Measurements from ENCODE around the gene ATP11A. TPM values are rescaled to one million over a fixed set of nuclear protein-coding genes. Genes with fewer than 3 reads are reported as not detected.

The ATP11A gene
- total RNA-seq, 1 experiment from 2014 or later, result 65.3 TPM

DNA sequence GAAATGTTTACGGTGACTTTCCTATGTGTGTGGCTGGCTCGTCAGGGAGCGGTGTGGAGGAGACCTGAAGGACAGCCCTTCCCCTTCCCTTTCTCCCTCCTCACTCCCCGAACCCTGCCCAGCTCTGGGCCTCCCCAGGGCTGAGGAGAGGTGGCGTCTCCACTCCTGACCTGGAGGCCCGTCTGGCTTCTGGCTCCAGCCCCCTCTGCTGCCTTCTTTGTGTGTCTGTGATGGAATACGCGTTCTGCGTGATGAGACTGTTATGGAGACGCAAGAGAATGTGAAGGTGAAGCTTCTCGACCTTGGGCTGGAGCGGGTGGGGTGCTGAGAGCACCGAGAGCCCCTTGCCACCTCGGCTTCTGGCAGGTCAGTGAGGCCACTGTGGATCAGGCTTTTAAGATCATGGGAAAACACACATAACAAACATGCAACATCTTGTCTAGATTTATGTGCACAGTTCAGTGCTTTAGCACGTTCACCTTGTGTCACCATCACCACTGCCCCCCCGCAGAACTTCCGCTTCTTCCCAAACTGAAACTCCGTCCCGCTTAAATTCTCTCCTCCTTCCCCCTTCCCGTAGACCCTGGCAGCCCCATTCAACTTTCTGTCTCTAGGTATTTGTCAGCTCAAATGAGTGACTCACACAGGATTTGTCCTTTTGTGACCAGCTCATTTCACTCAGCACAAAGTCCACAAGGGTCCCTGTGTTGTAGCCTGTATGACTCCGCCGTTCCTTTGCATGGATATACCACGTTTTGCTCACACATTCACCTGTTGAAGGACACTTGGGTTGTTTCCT is 24.7 kb downstream of the ATP11A start:
- peaks cover 8 to 25% (median 9%) of the 10 kb centered on the region in 3 experiments for H3K36me3 Mint-ChIP-seq (ENCODE audit: insufficient read depth in 1 of 3, low read depth in 3 of 3)
- H3K27me3 ChIP-seq (ENCODE audit: insufficient read depth, low read length), result no peaks in the 10 kb centered on the region
- H3T11ph ChIP-seq (ENCODE audit: low read length), result no peak overlapping the region
- H3K9me3 Mint-ChIP-seq, result peaks cover 4 to 10% of the 10 kb centered on the region in 2 experiments; a peak in 3 of 5 replicates
- H4K91ac ChIP-seq (ENCODE audit: insufficient read length, low read depth, low read length), result peak overlapping the region; percentile 7
- H3K79me2 ChIP-seq (ENCODE audit: insufficient read depth, low read length), result peaks cover 7% of the 10 kb centered on the region; the same call in 1 of the 2 replicates
- TF ChIP-seq, protein P1, sequence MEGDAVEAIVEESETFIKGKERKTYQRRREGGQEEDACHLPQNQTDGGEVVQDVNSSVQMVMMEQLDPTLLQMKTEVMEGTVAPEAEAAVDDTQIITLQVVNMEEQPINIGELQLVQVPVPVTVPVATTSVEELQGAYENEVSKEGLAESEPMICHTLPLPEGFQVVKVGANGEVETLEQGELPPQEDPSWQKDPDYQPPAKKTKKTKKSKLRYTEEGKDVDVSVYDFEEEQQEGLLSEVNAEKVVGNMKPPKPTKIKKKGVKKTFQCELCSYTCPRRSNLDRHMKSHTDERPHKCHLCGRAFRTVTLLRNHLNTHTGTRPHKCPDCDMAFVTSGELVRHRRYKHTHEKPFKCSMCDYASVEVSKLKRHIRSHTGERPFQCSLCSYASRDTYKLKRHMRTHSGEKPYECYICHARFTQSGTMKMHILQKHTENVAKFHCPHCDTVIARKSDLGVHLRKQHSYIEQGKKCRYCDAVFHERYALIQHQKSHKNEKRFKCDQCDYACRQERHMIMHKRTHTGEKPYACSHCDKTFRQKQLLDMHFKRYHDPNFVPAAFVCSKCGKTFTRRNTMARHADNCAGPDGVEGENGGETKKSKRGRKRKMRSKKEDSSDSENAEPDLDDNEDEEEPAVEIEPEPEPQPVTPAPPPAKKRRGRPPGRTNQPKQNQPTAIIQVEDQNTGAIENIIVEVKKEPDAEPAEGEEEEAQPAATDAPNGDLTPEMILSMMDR (conservative IDR thresholded peaks at IDR 0.05), result no peak
- no peak overlapping the region for H3K4me2 ChIP-seq (ENCODE audit: insufficient read depth, insufficient read length, low read length)
- peak overlapping the region; percentile 58 for H3K18ac ChIP-seq (ENCODE audit: insufficient read length, low read depth, low read length)
- no peak overlapping the region; a peak in 2 of 5 replicates for H3K4me3 Mint-ChIP-seq
- peak overlapping the region; percentile 83 for H2BK12ac ChIP-seq (ENCODE audit: insufficient read length, low read depth, low read length)
- WGBS (ENCODE audit: extremely low coverage, insufficient read length, low lambda C conversion rate), result no CpG with 5 or more reads among the region's 23 CpGs
- no peak overlapping the region for H4K5ac ChIP-seq (ENCODE audit: insufficient read length, low read depth, low read length)
- H4K20me1 ChIP-seq (ENCODE audit: control insufficient read depth, insufficient read depth, insufficient read length), result no peaks in the 10 kb centered on the region
- H3K9me3 ChIP-seq (ENCODE audit: control insufficient read depth, low read depth, low read length), result no peaks in the 10 kb centered on the region
- H3K14ac ChIP-seq (ENCODE audit: insufficient read depth, low read length), result 0 out of 2 replicates have a peak overlapping the region, but pooled peaks have one; percentile 25
- H3K23ac ChIP-seq (ENCODE audit: insufficient read length, low read depth, low read length), result no peak overlapping the region
- no peak overlapping the region for H2BK15ac ChIP-seq (ENCODE audit: low read depth, low read length)
- H3K23me2 ChIP-seq (ENCODE audit: insufficient read length, low read depth, low read length, poor library complexity, severe bottlenecking), result peaks cover 3% of the 10 kb centered on the region
- no peaks in the 10 kb centered on the region for H3K79me1 ChIP-seq (ENCODE audit: insufficient read depth, low read depth, low read length, poor library complexity, severe bottlenecking)
- H3K4me1 Mint-ChIP-seq, result peaks cover 72 to 83% of the 10 kb centered on the region in 2 experiments
- H4K8ac ChIP-seq (replicated peaks; ENCODE audit: insufficient read length, low read depth, low read length), result no peak overlapping the region
- peaks cover 20% of the 10 kb centered on the region; the same call in 1 of the 2 replicates for H3K4me1 ChIP-seq (ENCODE audit: insufficient read depth, low read length)
- H2AK5ac ChIP-seq (ENCODE audit: insufficient read length, low read length), result peak overlapping the region; percentile 81
- H3K27ac ChIP-seq (ENCODE audit: insufficient read length, low read depth, low read length), result peak overlapping the region; percentile 57
- H3K27ac Mint-ChIP-seq, result peak overlapping the region; percentile 91 to 93 (median 92)
- peaks cover 1% of the 10 kb centered on the region; the same call in 1 of the 2 replicates for H3K27me3 Mint-ChIP-seq (ENCODE audit: low read depth)
- H2BK5ac ChIP-seq (ENCODE audit: insufficient read length, low read length), result no peak overlapping the region
- no peak overlapping the region for H3K9ac ChIP-seq (ENCODE audit: extremely low read depth, insufficient read length, low read length)
- H2BK120ac ChIP-seq (ENCODE audit: low read depth, low read length, poor library complexity, severe bottlenecking), result no peak overlapping the region
- H2AFZ ChIP-seq (ENCODE audit: low read length), result no peak overlapping the region
- no peak overlapping the region; the same call in 1 of the 2 replicates for H3K4ac ChIP-seq (ENCODE audit: low read depth, low read length)
- H2BK20ac ChIP-seq (ENCODE audit: low read depth, low read length, poor library complexity, severe bottlenecking), result no peak overlapping the region
- DNase-seq, result no peak
- H3K56ac ChIP-seq (ENCODE audit: insufficient read length, low read depth, low read length), result no peak overlapping the region

All from H9 (cell line).